Mesothelial cell of epicardium (in vitro differentiated cells): ENCODE results near the gene NFATC2. TPM values are rescaled to one million over a fixed set of nuclear protein-coding genes. Genes with fewer than 3 reads are reported as not detected.

Experiments used
- DNase-seq, 2 experiments: peaks; one replicate each; pipeline ENCODE4 v3.0.0; 2021; ENCODE audit warnings: low spot score in 2 of 2; ENCODE audit not compliant: unreplicated experiment in 2 of 2
- H3K27ac Mint-ChIP-seq: 2 replicates; pipeline ENCODE4 v1.8.0; 2021; ENCODE audit warnings: mixed read lengths
- H3K27me3 Mint-ChIP-seq: 2 replicates; pipeline ENCODE4 v1.8.0; 2021; ENCODE audit warnings: low read depth, mixed read lengths
- H3K36me3 Mint-ChIP-seq: 2 replicates; pipeline ENCODE4 v1.8.0; 2021; ENCODE audit warnings: mixed read lengths
- H3K4me1 Mint-ChIP-seq: 2 replicates; pipeline ENCODE4 v1.8.0; 2021; ENCODE audit warnings: mixed read lengths
- H3K4me3 Mint-ChIP-seq: 2 replicates; pipeline ENCODE4 v1.8.0; 2021; ENCODE audit warnings: mild to moderate bottlenecking, moderate library complexity, mixed read lengths
- H3K9me3 Mint-ChIP-seq: 2 replicates; pipeline ENCODE4 v1.8.0; 2021; ENCODE audit warnings: mixed read lengths
- total RNA-seq: library from RNA; stranded (reverse); gene quantifications from 3 replicates; pipeline ENCODE4 v1.2.1, GENCODE V29; 2021
- TF ChIP-seq, protein P1 (sequence below): fragments of 200-600 bp; sonication (generic); IDR thresholded peaks from one replicate; pipeline ENCODE4 v1.5.0; 2021; ENCODE audit warnings: antibody characterized with exemption; ENCODE audit not compliant: unreplicated experiment

Gene NFATC2
- total RNA-seq, 1 donor from 2014 or later, result 14.0 TPM

DNA sequence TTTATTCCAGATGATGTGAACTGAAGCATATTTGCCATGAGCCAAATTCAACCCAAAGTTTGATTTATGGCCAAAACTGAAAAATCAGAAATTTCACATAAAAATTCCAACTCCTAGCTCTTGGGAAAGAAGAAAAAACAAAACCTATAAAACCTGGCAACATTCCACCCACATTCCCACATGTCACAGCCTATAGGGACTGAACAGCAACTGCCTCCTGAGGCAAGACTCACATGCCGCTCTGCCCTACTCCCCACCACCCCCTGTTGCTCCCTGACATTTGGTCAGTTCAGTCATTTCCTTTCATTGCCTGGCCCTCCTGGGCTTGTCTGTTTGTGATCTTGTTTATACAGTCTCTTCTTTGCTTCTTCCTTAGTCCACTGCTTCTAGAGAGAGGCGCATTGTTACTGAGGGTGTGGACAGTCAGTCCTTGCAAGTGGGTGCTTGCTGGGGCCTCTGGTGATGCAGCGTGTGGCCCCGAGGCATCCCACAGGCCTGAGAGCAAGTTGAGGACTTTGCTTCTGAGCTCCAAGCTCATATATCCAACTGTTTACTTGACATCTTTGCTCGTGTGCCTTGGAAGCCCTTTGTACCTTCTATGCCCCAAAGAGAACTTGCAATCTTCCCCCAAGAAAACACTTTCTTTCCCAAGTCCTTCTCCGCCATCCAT lies 31.4 kb downstream of the NFATC2 start:
- H3K9me3 Mint-ChIP-seq, result no peaks in the 10 kb centered on the region
- H3K36me3 Mint-ChIP-seq, result peaks cover 16% of the 10 kb centered on the region
- H3K27ac Mint-ChIP-seq, result peak overlapping the region; percentile 4
- H3K4me3 Mint-ChIP-seq, result no peak overlapping the region
- TF ChIP-seq, protein P1, sequence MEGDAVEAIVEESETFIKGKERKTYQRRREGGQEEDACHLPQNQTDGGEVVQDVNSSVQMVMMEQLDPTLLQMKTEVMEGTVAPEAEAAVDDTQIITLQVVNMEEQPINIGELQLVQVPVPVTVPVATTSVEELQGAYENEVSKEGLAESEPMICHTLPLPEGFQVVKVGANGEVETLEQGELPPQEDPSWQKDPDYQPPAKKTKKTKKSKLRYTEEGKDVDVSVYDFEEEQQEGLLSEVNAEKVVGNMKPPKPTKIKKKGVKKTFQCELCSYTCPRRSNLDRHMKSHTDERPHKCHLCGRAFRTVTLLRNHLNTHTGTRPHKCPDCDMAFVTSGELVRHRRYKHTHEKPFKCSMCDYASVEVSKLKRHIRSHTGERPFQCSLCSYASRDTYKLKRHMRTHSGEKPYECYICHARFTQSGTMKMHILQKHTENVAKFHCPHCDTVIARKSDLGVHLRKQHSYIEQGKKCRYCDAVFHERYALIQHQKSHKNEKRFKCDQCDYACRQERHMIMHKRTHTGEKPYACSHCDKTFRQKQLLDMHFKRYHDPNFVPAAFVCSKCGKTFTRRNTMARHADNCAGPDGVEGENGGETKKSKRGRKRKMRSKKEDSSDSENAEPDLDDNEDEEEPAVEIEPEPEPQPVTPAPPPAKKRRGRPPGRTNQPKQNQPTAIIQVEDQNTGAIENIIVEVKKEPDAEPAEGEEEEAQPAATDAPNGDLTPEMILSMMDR, result no peak
- DNase-seq, result no peak
- peaks cover 57% of the 10 kb centered on the region for H3K4me1 Mint-ChIP-seq
- H3K27me3 Mint-ChIP-seq, result no peaks in the 10 kb centered on the region

DNA sequence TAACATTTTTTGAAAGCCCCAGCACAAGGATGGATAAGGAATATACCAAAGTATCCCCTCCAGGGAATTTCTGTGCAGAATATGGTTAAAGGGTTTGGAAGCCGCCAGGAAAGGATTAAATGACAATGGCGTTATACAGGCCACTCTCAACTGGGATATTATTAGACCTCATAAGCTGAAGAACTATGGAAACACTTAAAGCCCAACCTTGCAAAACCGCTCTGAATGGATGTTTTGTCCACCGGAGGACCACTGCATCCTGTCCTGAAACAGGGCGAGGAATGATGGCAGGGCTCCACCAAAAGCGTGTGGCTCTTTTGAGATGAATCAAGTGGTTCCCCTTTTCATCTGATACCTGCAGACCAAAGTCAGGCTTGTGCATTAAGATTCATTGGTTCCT lies 32.4 kb downstream of the NFATC2 start:
- Mint-ChIP-seq H3K27me3 (no peaks in the 10 kb centered on the region), H3K4me1 (peaks cover 57% of the 10 kb centered on the region), H3K27ac (no peak overlapping the region), H3K4me3 (no peak overlapping the region), H3K36me3 (peaks cover 14% of the 10 kb centered on the region), H3K9me3 (no peaks in the 10 kb centered on the region)
- DNase-seq, result no peak
- TF ChIP-seq, protein P1, result no peak

DNA sequence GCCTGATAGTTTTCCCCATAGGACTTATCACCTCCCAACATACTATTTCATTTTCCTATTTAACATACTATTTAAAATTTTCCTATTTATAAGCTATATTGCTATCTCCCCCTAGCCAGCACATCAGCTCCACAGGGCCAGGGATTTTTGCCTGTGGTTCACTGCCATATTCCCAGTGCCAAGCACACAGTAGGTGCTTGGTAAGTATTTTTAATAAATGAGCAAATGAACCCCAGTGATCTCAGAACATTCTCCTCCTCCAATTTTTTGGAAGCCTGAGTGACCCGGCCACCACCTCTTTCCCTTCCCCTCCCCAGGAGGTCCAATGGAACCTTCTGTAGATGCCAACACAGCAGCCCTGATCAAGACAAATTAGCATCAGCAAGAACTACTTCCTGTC lies 33.3 kb downstream of the NFATC2 start:
- H3K27ac Mint-ChIP-seq, result no peak overlapping the region
- no peak for DNase-seq
- H3K9me3 Mint-ChIP-seq, result no peaks in the 10 kb centered on the region
- TF ChIP-seq, protein P1, result no peak
- peaks cover 62% of the 10 kb centered on the region for H3K4me1 Mint-ChIP-seq
- no peaks in the 10 kb centered on the region for H3K27me3 Mint-ChIP-seq
- no peak overlapping the region for H3K4me3 Mint-ChIP-seq
- H3K36me3 Mint-ChIP-seq, result peaks cover 9% of the 10 kb centered on the region

DNA sequence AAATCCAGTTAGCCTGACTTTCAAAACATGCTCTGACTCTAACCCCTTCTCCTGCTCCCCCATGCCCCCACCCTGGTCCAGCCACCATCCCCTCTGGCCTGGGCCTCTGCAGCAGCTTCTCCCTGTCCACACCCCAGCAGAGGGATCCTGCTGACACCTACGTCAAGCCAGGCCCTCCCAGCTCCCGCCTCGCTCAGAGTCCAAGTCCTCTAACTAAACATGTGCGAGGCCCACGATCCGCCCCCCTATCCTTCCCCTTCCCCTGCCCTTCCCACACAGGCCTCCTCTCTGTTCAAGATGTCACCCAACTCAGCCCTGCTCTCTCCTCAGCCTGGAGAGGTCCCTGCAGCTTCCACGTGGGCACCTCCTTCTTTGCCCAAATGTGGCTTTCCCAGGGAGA lies 33.7 kb downstream of the NFATC2 start:
- Mint-ChIP-seq H3K27me3 (no peaks in the 10 kb centered on the region), H3K4me1 (peaks cover 62% of the 10 kb centered on the region), H3K27ac (peak overlapping the region; percentile 21), H3K36me3 (peaks cover 9% of the 10 kb centered on the region), H3K4me3 (no peak overlapping the region), H3K9me3 (no peaks in the 10 kb centered on the region)
- no peak for DNase-seq
- TF ChIP-seq, protein P1, result no peak

DNA sequence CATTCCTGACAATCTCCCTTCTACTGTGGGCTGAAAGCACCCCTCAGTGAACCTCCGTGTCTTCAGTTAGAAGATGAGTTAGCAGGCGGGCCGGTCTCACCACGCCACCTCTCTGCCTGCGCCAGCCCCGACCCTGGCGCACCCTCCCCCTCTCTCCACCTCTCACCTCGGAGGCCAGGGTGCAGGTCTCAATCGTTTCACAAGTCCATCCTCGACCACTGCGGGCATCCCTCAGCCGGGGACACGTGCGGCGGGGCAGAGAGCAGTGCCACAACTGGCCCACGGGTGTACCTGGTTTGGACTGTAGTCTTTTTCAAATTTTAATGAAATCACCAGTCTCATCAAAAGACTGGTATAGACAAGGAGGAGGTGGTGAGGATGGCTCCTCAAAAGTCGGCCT lies 34.4 kb downstream of the NFATC2 start:
- DNase-seq, result no peak
- TF ChIP-seq, protein P1, result no peak
- Mint-ChIP-seq H3K27me3 (no peaks in the 10 kb centered on the region), H3K4me1 (peaks cover 61% of the 10 kb centered on the region), H3K27ac (no peak overlapping the region), H3K36me3 (peaks cover 10% of the 10 kb centered on the region), H3K4me3 (no peak overlapping the region), H3K9me3 (no peaks in the 10 kb centered on the region)
